SU-DHL-6 (cell line): ENCODE results near the gene ZNF630.

Experiments
- H2AFZ ChIP-seq: fragments of 200-600 bp; sonication (generic); 2 replicates; pipeline ENCODE4 v1.6.1; 2014; ENCODE audit warnings: low read depth, mild to moderate bottlenecking, moderate library complexity, mixed read lengths, antibody characterized with exemption, low read length; ENCODE audit not compliant: severe bottlenecking
- H3F3A ChIP-seq: fragments of 200-600 bp; shearing (Covaris generic); 2 replicates; pipeline ENCODE4 v1.6.0; 2016; ENCODE audit warnings: antibody characterized with exemption, mild to moderate bottlenecking; ENCODE audit not compliant: insufficient read depth
- H3K27ac ChIP-seq: fragments of 200-600 bp; sonication (generic); 2 replicates; pipeline ENCODE4 v1.5.1; 2016; ENCODE audit warnings: low read depth, mild to moderate bottlenecking, low read length, moderate library complexity, mixed read lengths
- H3K27me3 ChIP-seq: fragments of 200-600 bp; sonication (generic), shearing (Covaris generic); 2 replicates; pipeline ENCODE4 v1.6.0; 2014; ENCODE audit warnings: mild to moderate bottlenecking, low read length
- H3K36me3 ChIP-seq: fragments of 200-600 bp; sonication (generic); 2 replicates; pipeline ENCODE4 v1.6.1; 2014; ENCODE audit warnings: mild to moderate bottlenecking, low read length, mixed read lengths
- H3K4me2 ChIP-seq: fragments of 300-600, 200-600 bp; shearing (Covaris generic), sonication (generic); 2 replicates; pipeline ENCODE4 v1.6.0; 2014; ENCODE audit warnings: low read length, low read depth, mild to moderate bottlenecking; ENCODE audit not compliant: poor library complexity, severe bottlenecking
- H3K4me3 ChIP-seq: fragments of 200-600 bp; sonication (generic); 2 replicates; pipeline ENCODE4 v1.5.1; 2014; ENCODE audit warnings: antibody characterized with exemption, low read length, mild to moderate bottlenecking, mixed read lengths; ENCODE audit not compliant: insufficient read depth, poor library complexity, severe bottlenecking
- H3K79me2 ChIP-seq: fragments of 200-600 bp; sonication (generic); 2 replicates; pipeline ENCODE4 v1.6.1; 2014; ENCODE audit warnings: mild to moderate bottlenecking, low read length, moderate library complexity; ENCODE audit not compliant: insufficient read depth
- H3K9ac ChIP-seq: fragments of 200-600 bp; sonication (generic); 2 replicates; pipeline ENCODE4 v1.7.0; 2014; ENCODE audit warnings: mild to moderate bottlenecking, low read length
- H3K9me2 ChIP-seq: fragments of 200-600 bp; sonication (generic); replicated peaks from 2 replicates; pipeline ENCODE4 v1.6.1; 2014; ENCODE audit warnings: low read length; ENCODE audit not compliant: insufficient read depth
- H3K9me3 ChIP-seq: fragments of 200-600 bp; sonication (generic); 2 replicates; pipeline ENCODE4 v1.6.1; 2014; ENCODE audit warnings: low read length, mixed read lengths; ENCODE audit not compliant: insufficient read depth
- H4K20me1 ChIP-seq: fragments of 200-600 bp; sonication (generic); 2 replicates; pipeline ENCODE4 v1.6.1; 2014; ENCODE audit warnings: low read depth, mild to moderate bottlenecking, antibody characterized with exemption, low read length, moderate library complexity, mixed read lengths
- EZH2phosphoT487 ChIP-seq: fragments of 200-600 bp; sonication (generic), shearing (Covaris generic); conservative IDR thresholded peaks from 2 replicates; pipeline ENCODE4 v1.6.1; 2018; ENCODE audit warnings: mild to moderate bottlenecking, antibody characterized with exemption, low read length, moderate library complexity, mixed read lengths
- TF ChIP-seq, protein P1 (sequence below): fragments of 200-600 bp; sonication (generic); IDR thresholded peaks from one replicate; pipeline ENCODE4 v1.5.1; 2017; ENCODE audit warnings: antibody characterized with exemption, mild to moderate bottlenecking, low read length, moderate library complexity; ENCODE audit not compliant: insufficient read depth, poor library complexity, severe bottlenecking

The ZNF630 gene

DNA sequence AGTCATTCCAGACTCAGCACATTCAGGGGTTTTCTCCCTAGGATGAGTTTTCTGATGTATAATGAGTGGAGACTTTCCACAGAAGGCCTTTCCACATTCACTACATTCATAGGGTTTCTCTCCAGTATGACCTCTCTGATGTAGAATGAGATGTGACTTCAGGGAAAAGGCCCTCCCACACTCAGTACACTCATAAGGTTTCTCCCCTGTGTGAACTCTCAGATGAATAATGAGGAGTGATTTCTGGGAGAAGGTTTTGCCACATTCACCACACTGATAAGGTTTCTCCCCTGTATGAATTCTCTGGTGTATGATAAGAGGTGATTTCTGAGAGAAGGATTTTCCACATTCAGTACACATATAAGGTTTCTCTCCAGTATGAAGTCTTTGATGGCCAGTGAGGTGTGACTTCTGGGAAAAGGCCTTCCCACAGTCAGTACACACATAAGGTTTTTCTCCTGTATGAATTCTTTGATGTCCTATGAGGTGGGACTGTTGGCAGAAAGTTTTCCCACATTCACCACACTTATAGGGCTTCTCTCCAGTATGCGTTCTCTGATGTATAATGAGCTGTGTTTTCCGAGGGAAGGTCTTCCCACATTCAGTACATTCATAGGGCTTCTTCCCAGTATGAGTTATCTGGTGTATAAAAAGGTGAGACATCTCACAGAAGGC is 12.7 kb downstream of the ZNF630 start:
- no peak overlapping the region for H3K4me3 ChIP-seq
- H3K27ac ChIP-seq, result no peak overlapping the region
- no peak overlapping the region for H3K4me2 ChIP-seq
- H3F3A ChIP-seq, result no peaks in the 10 kb centered on the region
- no peaks in the 10 kb centered on the region for H3K9me2 ChIP-seq
- H3K36me3 ChIP-seq, result no peaks in the 10 kb centered on the region; the same call in 1 of the 2 replicates
- H4K20me1 ChIP-seq, result no peaks in the 10 kb centered on the region
- TF ChIP-seq, protein P1, sequence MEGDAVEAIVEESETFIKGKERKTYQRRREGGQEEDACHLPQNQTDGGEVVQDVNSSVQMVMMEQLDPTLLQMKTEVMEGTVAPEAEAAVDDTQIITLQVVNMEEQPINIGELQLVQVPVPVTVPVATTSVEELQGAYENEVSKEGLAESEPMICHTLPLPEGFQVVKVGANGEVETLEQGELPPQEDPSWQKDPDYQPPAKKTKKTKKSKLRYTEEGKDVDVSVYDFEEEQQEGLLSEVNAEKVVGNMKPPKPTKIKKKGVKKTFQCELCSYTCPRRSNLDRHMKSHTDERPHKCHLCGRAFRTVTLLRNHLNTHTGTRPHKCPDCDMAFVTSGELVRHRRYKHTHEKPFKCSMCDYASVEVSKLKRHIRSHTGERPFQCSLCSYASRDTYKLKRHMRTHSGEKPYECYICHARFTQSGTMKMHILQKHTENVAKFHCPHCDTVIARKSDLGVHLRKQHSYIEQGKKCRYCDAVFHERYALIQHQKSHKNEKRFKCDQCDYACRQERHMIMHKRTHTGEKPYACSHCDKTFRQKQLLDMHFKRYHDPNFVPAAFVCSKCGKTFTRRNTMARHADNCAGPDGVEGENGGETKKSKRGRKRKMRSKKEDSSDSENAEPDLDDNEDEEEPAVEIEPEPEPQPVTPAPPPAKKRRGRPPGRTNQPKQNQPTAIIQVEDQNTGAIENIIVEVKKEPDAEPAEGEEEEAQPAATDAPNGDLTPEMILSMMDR, result no peak
- no peak for TF ChIP-seq EZH2phosphoT487
- no peak overlapping the region for H2AFZ ChIP-seq
- H3K9ac ChIP-seq, result no peak overlapping the region
- H3K27me3 ChIP-seq, result no peaks in the 10 kb centered on the region
- H3K9me3 ChIP-seq, result peaks cover 8% of the 10 kb centered on the region; the same call in 1 of the 2 replicates
- no peaks in the 10 kb centered on the region for H3K79me2 ChIP-seq

DNA sequence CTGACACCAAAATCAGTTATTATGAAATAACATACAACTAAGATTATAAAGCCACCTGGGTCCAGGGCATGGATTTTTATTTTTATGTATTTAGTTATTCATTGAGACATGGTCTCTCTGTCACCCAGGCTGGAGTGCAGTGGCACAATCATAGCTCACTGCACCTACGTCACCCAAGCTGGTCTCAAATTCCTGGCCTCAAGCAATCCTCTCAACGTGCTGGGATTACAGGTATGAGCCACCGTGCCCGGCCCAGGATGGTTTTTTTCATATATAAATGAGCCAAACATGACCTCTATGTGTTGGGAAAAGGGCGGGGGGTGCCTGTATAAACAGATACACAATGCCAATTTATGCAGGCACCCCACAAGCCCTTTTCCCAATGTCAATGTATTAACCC is 24.6 kb downstream of the ZNF630 start:
- no peak overlapping the region for H3K4me2 ChIP-seq
- no peak overlapping the region for H3K9ac ChIP-seq
- H3F3A ChIP-seq, result no peaks in the 10 kb centered on the region
- no peak overlapping the region for H3K27ac ChIP-seq
- H3K79me2 ChIP-seq, result no peaks in the 10 kb centered on the region
- H2AFZ ChIP-seq, result no peak overlapping the region
- H4K20me1 ChIP-seq, result no peaks in the 10 kb centered on the region
- H3K9me2 ChIP-seq, result no peaks in the 10 kb centered on the region
- H3K9me3 ChIP-seq, result no peaks in the 10 kb centered on the region
- H3K4me3 ChIP-seq, result no peak overlapping the region
- H3K27me3 ChIP-seq, result no peaks in the 10 kb centered on the region
- TF ChIP-seq EZH2phosphoT487, result no peak
- TF ChIP-seq, protein P1, result no peak
- H3K36me3 ChIP-seq, result no peaks in the 10 kb centered on the region

DNA sequence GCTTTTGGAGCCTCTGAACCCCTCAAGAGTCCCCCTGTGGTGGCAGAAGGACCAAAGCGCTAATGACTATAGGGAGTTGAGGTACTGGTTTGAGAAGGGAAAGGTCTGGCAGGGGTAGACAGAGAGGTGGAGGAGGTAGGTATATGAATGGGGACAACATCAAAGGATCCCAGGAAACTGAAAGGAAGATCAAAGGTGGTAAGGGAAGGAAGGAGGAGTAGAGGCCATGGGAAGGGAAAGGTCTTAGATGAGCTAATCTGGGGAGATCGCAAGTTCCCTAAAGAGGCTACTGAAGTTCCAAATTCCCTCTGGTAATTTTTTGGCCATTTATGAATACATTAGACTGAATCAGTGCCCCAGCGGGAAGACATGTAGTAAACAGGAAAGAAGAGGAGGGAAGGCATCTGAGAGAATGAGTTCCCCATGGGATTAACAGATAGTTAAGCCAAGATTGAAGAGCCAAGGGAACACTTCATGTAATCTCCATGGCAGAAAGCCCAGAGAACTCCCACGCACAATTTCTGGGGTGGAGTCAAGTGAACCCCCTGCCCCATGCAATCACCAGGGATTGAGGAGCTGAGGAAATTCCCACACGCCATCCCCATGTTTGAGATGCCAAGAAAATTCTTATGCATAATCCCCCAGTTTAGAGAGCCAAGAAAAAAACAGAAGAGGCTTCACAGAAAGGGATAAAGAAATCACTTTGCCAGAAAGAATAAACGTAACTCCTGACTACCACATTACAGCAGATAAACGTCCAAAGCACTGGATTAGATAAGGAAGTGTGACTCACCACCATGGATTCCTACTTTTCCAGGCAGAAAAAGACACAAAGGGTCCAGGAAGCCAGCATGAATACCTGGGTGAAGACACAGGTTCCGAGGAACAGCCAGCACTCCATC is 25.8 kb downstream of the ZNF630 start:
- no peaks in the 10 kb centered on the region for H3K27me3 ChIP-seq
- H4K20me1 ChIP-seq, result no peaks in the 10 kb centered on the region
- H3K79me2 ChIP-seq, result no peaks in the 10 kb centered on the region
- H3K9ac ChIP-seq, result no peak overlapping the region
- H3K27ac ChIP-seq, result no peak overlapping the region
- no peaks in the 10 kb centered on the region for H3F3A ChIP-seq
- no peak overlapping the region for H3K4me2 ChIP-seq
- H2AFZ ChIP-seq, result no peak overlapping the region
- H3K36me3 ChIP-seq, result no peaks in the 10 kb centered on the region
- no peak overlapping the region for H3K4me3 ChIP-seq
- no peaks in the 10 kb centered on the region for H3K9me2 ChIP-seq
- no peak for TF ChIP-seq EZH2phosphoT487
- TF ChIP-seq, protein P1, result no peak
- no peaks in the 10 kb centered on the region for H3K9me3 ChIP-seq
